ENCODE results near the gene BAIAP2L1.
A peak's percentile ranks its signal among the peaks of the same experiment; 100 is the strongest.

Gene BAIAP2L1

DNA sequence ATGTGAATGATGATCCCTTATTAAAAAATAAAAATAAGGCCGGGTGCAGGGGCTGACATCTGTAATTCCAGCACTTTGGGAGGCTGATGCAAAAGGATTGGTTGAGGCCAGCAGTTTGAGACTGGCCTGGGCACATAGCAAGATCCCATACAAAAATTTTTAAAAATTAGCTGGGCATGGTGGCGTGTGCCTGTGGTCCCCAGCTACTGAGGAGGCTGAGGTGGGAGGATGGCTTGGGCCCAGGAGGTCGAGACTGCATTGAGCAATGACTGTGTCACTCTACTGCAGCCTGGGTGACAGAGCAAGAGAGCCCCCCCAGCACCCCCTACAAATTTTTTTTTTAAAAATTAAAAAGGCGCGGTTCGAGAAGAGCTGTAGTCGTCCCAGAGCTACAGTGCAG is 120.6 kb downstream of the BAIAP2L1 start:
- Histone ChIP-seq H3K4me1 (ENCODE audit: insufficient read depth, low read length) (peaks cover 35% of the 10 kb centered on the region), H3K9ac (ENCODE audit: low read length) (peak overlapping the region; percentile 94), H3K4me3 (ENCODE audit: low read depth in 1 of 2, low read length in 2 of 2) (peak overlapping the region; percentile 14 to 86), H3K27me3 (ENCODE audit: control insufficient read depth in 1 of 2, insufficient read depth in 2 of 2, low read length in 2 of 2) (no peaks in the 10 kb centered on the region), H3K9me3 (ENCODE audit: low read length) (no peaks in the 10 kb centered on the region), H3K27ac (ENCODE audit: low read depth, low read length) (no peak overlapping the region), H3K36me3 (ENCODE audit: insufficient read depth, low read length) (no peaks in the 10 kb centered on the region)

DNA sequence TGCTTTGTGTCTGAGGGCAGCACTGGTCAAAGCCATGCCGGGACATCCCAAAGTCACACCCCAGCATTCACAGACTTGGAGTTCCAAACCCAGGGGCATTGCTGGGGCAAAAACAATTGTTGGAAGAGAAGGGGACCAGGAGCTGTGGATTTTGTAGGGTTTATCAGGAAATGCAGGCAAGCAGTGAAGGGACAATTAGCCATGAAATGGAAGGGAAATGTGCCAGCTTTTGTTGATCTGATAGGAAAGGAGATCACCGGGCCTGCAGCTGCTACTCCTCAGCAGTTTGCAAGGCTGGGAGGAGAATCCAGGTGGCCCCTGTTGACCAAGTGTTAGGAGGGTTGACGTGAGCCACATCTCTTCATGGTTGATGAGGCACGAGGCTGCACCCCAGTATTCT is 122.0 kb downstream of the BAIAP2L1 start:
- H3K27ac ChIP-seq (ENCODE audit: low read depth, low read length), result no peak overlapping the region
- H3K9me3 ChIP-seq (ENCODE audit: low read length), result no peaks in the 10 kb centered on the region
- H3K36me3 ChIP-seq (ENCODE audit: insufficient read depth, low read length), result no peaks in the 10 kb centered on the region
- no peak overlapping the region for H3K4me3 ChIP-seq (ENCODE audit: low read depth in 1 of 2, low read length in 2 of 2)
- no peak overlapping the region for H3K9ac ChIP-seq (ENCODE audit: low read length)
- peaks cover 21% of the 10 kb centered on the region for H3K4me1 ChIP-seq (ENCODE audit: insufficient read depth, low read length)
- no peaks in the 10 kb centered on the region for H3K27me3 ChIP-seq (ENCODE audit: control insufficient read depth in 1 of 2, insufficient read depth in 2 of 2, low read length in 2 of 2)

DNA sequence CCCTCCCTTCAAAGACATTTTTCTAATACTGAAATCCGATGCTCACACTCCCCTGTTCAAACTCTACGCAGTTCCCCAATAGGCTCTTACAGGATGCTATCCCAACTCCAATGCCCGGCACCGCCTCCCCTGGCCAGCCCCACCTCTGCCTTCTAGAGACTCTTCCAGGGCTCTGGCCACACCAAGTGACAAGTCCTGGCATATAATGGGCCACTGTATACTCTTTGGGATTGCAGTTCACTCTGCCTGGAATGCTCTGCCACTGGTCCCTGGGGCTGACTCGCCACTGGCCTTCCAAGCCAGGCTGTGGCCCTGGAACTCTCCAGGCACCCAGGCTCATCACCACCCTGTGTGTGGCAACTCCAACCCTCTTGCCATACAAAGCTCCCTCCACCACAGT is 122.5 kb downstream of the BAIAP2L1 start:
- no peak overlapping the region for H3K9ac ChIP-seq (ENCODE audit: low read length)

DNA sequence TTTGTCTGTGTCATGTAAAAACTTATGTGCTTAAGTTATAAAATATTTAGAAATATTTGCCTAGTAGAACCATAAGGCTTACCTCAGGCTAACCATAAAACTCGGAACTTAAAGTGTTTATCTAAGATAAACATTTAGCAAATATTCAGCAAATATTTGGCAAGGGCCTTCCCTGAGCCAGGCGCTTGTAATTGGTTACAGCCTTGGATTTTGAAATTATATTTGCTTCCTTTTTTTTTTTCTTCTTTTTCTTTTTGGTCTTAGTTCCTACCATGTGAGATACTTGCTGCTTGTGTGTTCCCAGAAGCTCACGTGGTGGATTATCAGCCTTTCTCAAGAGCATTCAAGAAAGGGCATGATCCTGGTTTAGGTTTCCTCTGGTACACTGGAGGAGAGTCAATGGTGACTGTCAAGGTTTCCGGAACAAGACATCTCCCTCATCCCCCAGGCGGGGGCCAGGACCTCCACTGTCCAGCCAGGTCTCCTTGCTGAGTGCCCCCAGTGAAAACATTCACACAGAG is 124.6 kb downstream of the BAIAP2L1 start:
- H3K27me3 ChIP-seq (ENCODE audit: control insufficient read depth in 1 of 2, insufficient read depth in 2 of 2, low read length in 2 of 2), result no peaks in the 10 kb centered on the region
- no peaks in the 10 kb centered on the region for H3K9me3 ChIP-seq (ENCODE audit: low read length)
- H3K4me1 ChIP-seq (ENCODE audit: insufficient read depth, low read length), result peaks cover 7% of the 10 kb centered on the region
- H3K27ac ChIP-seq (ENCODE audit: low read depth, low read length), result no peak overlapping the region
- H3K4me3 ChIP-seq (ENCODE audit: low read depth in 1 of 2, low read length in 2 of 2), result no peak overlapping the region
- no peaks in the 10 kb centered on the region for H3K36me3 ChIP-seq (ENCODE audit: insufficient read depth, low read length)
- H3K9ac ChIP-seq (ENCODE audit: low read length), result no peak overlapping the region

More for the DNA sequence above, 122.5 kb downstream of the BAIAP2L1 start:
- Histone ChIP-seq H3K4me3 (ENCODE audit: low read depth in 1 of 2, low read length in 2 of 2) (no peak overlapping the region), H3K36me3 (ENCODE audit: insufficient read depth, low read length) (no peaks in the 10 kb centered on the region), H3K9me3 (ENCODE audit: low read length) (no peaks in the 10 kb centered on the region), H3K27ac (ENCODE audit: low read depth, low read length) (no peak overlapping the region), H3K27me3 (ENCODE audit: control insufficient read depth in 1 of 2, insufficient read depth in 2 of 2, low read length in 2 of 2) (no peaks in the 10 kb centered on the region), H3K4me1 (ENCODE audit: insufficient read depth, low read length) (peaks cover 16% of the 10 kb centered on the region)

GRCh38 chr7:98267303-98267702 is 133.6 kb downstream of the BAIAP2L1 start:
- Histone ChIP-seq H3K27me3 (ENCODE audit: control insufficient read depth in 1 of 2, insufficient read depth in 2 of 2, low read length in 2 of 2) (no peaks in the 10 kb centered on the region), H3K27ac (ENCODE audit: low read depth, low read length) (no peak overlapping the region), H3K9ac (ENCODE audit: low read length) (no peak overlapping the region), H3K9me3 (ENCODE audit: low read length) (no peaks in the 10 kb centered on the region), H3K36me3 (ENCODE audit: insufficient read depth, low read length) (no peaks in the 10 kb centered on the region), H3K4me3 (ENCODE audit: low read depth in 1 of 2, low read length in 2 of 2) (no peak overlapping the region), H3K4me1 (ENCODE audit: insufficient read depth, low read length) (no peaks in the 10 kb centered on the region)

DNA sequence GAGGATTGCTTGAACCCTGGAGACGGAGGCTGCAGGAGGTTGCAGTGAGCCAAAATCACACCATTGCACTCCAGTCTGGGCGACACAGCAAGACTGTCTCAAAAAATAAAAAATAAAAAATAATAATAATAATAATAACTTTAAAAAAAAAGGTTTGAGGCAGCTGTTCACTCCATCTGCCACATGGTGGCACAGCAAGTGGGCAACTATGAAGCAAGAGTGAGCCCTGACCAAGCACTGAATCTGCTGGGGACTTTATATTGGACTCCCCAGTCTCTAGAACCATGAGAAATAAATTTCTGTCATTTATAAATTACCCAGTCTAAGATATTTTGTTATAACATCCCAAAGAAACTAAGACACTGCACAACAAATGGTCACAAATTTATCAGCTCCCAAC is 134.1 kb downstream of the BAIAP2L1 start:
- H3K27ac ChIP-seq (ENCODE audit: low read depth, low read length), result no peak overlapping the region
- no peak overlapping the region for H3K9ac ChIP-seq (ENCODE audit: low read length)
- no peaks in the 10 kb centered on the region for H3K9me3 ChIP-seq (ENCODE audit: low read length)
- H3K36me3 ChIP-seq (ENCODE audit: insufficient read depth, low read length), result no peaks in the 10 kb centered on the region
- no peak overlapping the region for H3K4me3 ChIP-seq (ENCODE audit: low read depth in 1 of 2, low read length in 2 of 2)
- H3K4me1 ChIP-seq (ENCODE audit: insufficient read depth, low read length), result no peaks in the 10 kb centered on the region
- no peaks in the 10 kb centered on the region for H3K27me3 ChIP-seq (ENCODE audit: control insufficient read depth in 1 of 2, insufficient read depth in 2 of 2, low read length in 2 of 2)

DNA sequence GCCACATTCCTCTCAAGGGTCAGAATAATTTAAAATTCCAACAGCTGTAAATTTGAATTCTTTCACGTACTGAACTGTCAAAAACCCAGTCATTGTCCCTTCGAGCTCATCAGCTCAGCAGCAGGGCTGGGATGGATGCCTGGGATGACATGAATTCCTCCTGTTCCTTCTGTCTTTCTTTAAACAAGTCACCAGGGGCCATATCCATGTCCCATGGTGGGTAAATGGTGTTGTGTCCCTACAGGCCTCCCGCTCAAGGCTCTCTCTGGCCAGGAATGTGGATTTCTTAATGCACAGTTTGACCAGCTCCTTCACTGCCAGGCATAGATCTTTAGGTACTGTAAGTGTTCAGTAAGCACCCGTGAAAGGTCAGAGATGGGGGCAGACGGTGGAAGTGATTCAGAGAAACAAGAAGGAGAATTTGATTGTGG is 135.0 kb downstream of the BAIAP2L1 start:
- Histone ChIP-seq H3K4me3 (ENCODE audit: low read depth in 1 of 2, low read length in 2 of 2) (no peak overlapping the region), H3K4me1 (ENCODE audit: insufficient read depth, low read length) (no peaks in the 10 kb centered on the region), H3K9me3 (ENCODE audit: low read length) (no peaks in the 10 kb centered on the region), H3K27me3 (ENCODE audit: control insufficient read depth in 1 of 2, insufficient read depth in 2 of 2, low read length in 2 of 2) (no peaks in the 10 kb centered on the region), H3K36me3 (ENCODE audit: insufficient read depth, low read length) (no peaks in the 10 kb centered on the region), H3K9ac (ENCODE audit: low read length) (no peak overlapping the region), H3K27ac (ENCODE audit: low read depth, low read length) (no peak overlapping the region)

DNA sequence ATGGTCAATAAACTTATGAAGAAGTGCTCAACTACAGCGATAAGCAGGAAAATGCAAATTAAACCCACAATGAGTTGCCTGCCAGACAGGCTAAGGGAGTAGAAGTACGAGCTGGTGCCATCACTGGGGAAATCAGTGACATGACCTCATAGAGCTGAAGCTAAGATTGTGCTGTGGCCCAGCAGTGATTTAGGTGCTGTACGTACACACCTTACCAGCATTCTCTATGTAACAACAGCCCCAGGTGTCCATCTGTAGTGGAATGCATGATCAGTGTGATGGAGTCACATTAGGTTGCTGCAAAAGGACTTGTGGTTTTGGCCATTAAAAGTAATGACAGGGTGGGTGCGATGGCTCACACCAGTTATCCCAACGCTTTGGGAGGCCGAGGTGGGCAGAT is 143.2 kb downstream of the BAIAP2L1 start:
- Histone ChIP-seq H3K27ac (ENCODE audit: low read depth, low read length) (no peak overlapping the region), H3K9ac (ENCODE audit: low read length) (no peak overlapping the region), H3K9me3 (ENCODE audit: low read length) (no peaks in the 10 kb centered on the region), H3K4me1 (ENCODE audit: insufficient read depth, low read length) (peaks cover 5% of the 10 kb centered on the region), H3K4me3 (ENCODE audit: low read depth in 1 of 2, low read length in 2 of 2) (no peak overlapping the region), H3K36me3 (ENCODE audit: insufficient read depth, low read length) (peaks cover 5% of the 10 kb centered on the region), H3K27me3 (ENCODE audit: control insufficient read depth in 1 of 2, insufficient read depth in 2 of 2, low read length in 2 of 2) (no peaks in the 10 kb centered on the region)

DNA sequence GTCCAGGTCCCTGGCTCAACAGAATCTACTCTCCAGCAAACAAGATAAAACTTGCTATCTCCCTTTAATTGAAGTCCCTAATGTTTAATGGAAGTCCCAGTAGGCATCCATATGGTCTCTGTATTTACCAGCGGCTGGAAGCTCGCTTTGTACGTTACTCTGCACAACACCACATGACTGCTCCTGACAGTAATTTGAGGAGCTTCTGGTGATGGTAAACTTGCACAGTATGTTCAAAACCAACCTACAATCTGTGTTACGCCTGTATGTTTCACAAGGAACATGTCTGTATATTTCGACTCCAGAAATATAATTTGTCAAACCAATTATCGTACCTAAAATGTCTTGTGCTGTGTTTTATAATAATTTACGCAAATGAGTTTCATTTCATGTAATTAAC is 144.5 kb downstream of the BAIAP2L1 start:
- Histone ChIP-seq H3K4me3 (ENCODE audit: low read depth in 1 of 2, low read length in 2 of 2) (no peak overlapping the region), H3K36me3 (ENCODE audit: insufficient read depth, low read length) (peaks cover 5% of the 10 kb centered on the region), H3K27me3 (ENCODE audit: control insufficient read depth in 1 of 2, insufficient read depth in 2 of 2, low read length in 2 of 2) (no peaks in the 10 kb centered on the region), H3K9me3 (ENCODE audit: low read length) (no peaks in the 10 kb centered on the region), H3K9ac (ENCODE audit: low read length) (no peak overlapping the region), H3K4me1 (ENCODE audit: insufficient read depth, low read length) (peaks cover 8% of the 10 kb centered on the region), H3K27ac (ENCODE audit: low read depth, low read length) (no peak overlapping the region)

- no peaks in the 10 kb centered on the region for H3K27me3 ChIP-seq (ENCODE audit: control insufficient read depth in 1 of 2, insufficient read depth in 2 of 2, low read length in 2 of 2)
- H3K4me1 ChIP-seq (ENCODE audit: insufficient read depth, low read length), result peaks cover 16% of the 10 kb centered on the region
- H3K27ac ChIP-seq (ENCODE audit: low read depth, low read length), result no peak overlapping the region
- H3K36me3 ChIP-seq (ENCODE audit: insufficient read depth, low read length), result peaks cover 5% of the 10 kb centered on the region
- no peaks in the 10 kb centered on the region for H3K9me3 ChIP-seq (ENCODE audit: low read length)
- H3K4me3 ChIP-seq (ENCODE audit: low read depth in 1 of 2, low read length in 2 of 2), result no peak overlapping the region
- H3K9ac ChIP-seq (ENCODE audit: low read length), result no peak overlapping the region
Observed at GRCh38 chr7:98254951-98255610, 145.8 kb downstream of the BAIAP2L1 start.

- H3K4me3 ChIP-seq (ENCODE audit: low read depth in 1 of 2, low read length in 2 of 2), result no peak overlapping the region
- peaks cover 16% of the 10 kb centered on the region for H3K4me1 ChIP-seq (ENCODE audit: insufficient read depth, low read length)
- no peaks in the 10 kb centered on the region for H3K27me3 ChIP-seq (ENCODE audit: control insufficient read depth in 1 of 2, insufficient read depth in 2 of 2, low read length in 2 of 2)
- no peak overlapping the region for H3K27ac ChIP-seq (ENCODE audit: low read depth, low read length)
- peaks cover 5% of the 10 kb centered on the region for H3K36me3 ChIP-seq (ENCODE audit: insufficient read depth, low read length)
- no peaks in the 10 kb centered on the region for H3K9me3 ChIP-seq (ENCODE audit: low read length)
- H3K9ac ChIP-seq (ENCODE audit: low read length), result no peak overlapping the region
Observed at GRCh38 chr7:98254516-98254915, 146.4 kb downstream of the BAIAP2L1 start.

GRCh38 chr7:98252425-98253054 is 148.3 kb downstream of the BAIAP2L1 start:
- Histone ChIP-seq H3K27me3 (ENCODE audit: control insufficient read depth in 1 of 2, insufficient read depth in 2 of 2, low read length in 2 of 2) (no peaks in the 10 kb centered on the region), H3K4me3 (ENCODE audit: low read depth in 1 of 2, low read length in 2 of 2) (peak overlapping the region; percentile 58 to 96), H3K36me3 (ENCODE audit: insufficient read depth, low read length) (peaks cover 5% of the 10 kb centered on the region), H3K27ac (ENCODE audit: low read depth, low read length) (peak overlapping the region; percentile 68), H3K9ac (ENCODE audit: low read length) (no peak overlapping the region), H3K4me1 (ENCODE audit: insufficient read depth, low read length) (peaks cover 16% of the 10 kb centered on the region), H3K9me3 (ENCODE audit: low read length) (no peaks in the 10 kb centered on the region)

All from muscle layer of colon (tissue), 2 donors.